HepG2 (cell line): ENCODE results near the gene DUSP9. TPM values are rescaled to one million over a fixed set of nuclear protein-coding genes. Genes with fewer than 3 reads are reported as not detected.

Source experiments
- AKAP8 ChIP-seq: sonication (generic); formaldehyde crosslinking; IDR thresholded peaks from 2 replicates; pipeline ENCODE4 v1.5.1; 2020; ENCODE audit warnings: mild to moderate bottlenecking, missing genetic modification reagents
- BHLHE40 ChIP-seq: IDR thresholded peaks from 2 replicates; pipeline ENCODE4 v1.6.1; 2011; ENCODE audit warnings: low read length, improper control_type of control experiment
- CBX5 ChIP-seq: sonication (generic); formaldehyde crosslinking; IDR thresholded peaks from 2 replicates; pipeline ENCODE4 v1.4.0; 2020; ENCODE audit warnings: missing genetic modification reagents, borderline replicate concordance
- CENPT ChIP-seq: sonication (generic); formaldehyde crosslinking; IDR thresholded peaks from 2 replicates; pipeline ENCODE4 v1.8.0; 2022; ENCODE audit warnings: low read depth, mild to moderate bottlenecking, moderate library complexity, missing genetic modification reagents
- FOXK1 ChIP-seq: sonication (generic); formaldehyde crosslinking; IDR thresholded peaks from 2 replicates; pipeline ENCODE4 v1.4.0; 2020; ENCODE audit warnings: low read depth, missing genetic modification reagents, borderline replicate concordance
- GATAD1 ChIP-seq: IDR thresholded peaks from 2 replicates; pipeline ENCODE4 v1.6.1; 2016; ENCODE audit warnings: missing genetic modification reagents, missing compliant biosample characterization
- HOXA7 ChIP-seq: sonication (generic); formaldehyde crosslinking; IDR thresholded peaks from 2 replicates; pipeline ENCODE4 v1.8.1; 2022; ENCODE audit warnings: mild to moderate bottlenecking, missing genetic modification reagents, moderate library complexity
- LRRFIP1 ChIP-seq: sonication (generic); formaldehyde crosslinking; conservative IDR thresholded peaks from 2 replicates; pipeline ENCODE4 v1.4.0; 2020; ENCODE audit warnings: missing genetic modification reagents
- MED8 ChIP-seq: sonication (generic); formaldehyde crosslinking; IDR thresholded peaks from 2 replicates; pipeline ENCODE4 v1.8.1; 2023; ENCODE audit warnings: mild to moderate bottlenecking, missing genetic modification reagents; ENCODE audit not compliant: insufficient replicate concordance
- MYC ChIP-seq: sonication (generic); formaldehyde crosslinking; IDR thresholded peaks from 2 replicates; pipeline ENCODE4 v1.9.0; 2021; ENCODE audit warnings: missing genetic modification reagents, borderline replicate concordance
- NR1H2 ChIP-seq: sonication (generic); formaldehyde crosslinking; IDR thresholded peaks from 2 replicates; pipeline ENCODE4 v1.8.1; 2022; ENCODE audit warnings: low read depth, missing genetic modification reagents, borderline replicate concordance
- POLR2G ChIP-seq: fragments of 200-400 bp; formaldehyde crosslinking; IDR thresholded peaks from 2 replicates; pipeline ENCODE4 v1.6.1; 2018; ENCODE audit warnings: mild to moderate bottlenecking, low read depth, low read length, moderate library complexity
- SKI ChIP-seq: fragments of 450-650 bp; IDR thresholded peaks from one replicate; pipeline ENCODE4 v1.6.1; 2018; ENCODE audit warnings: mild to moderate bottlenecking; ENCODE audit not compliant: partially characterized antibody
- SOX6 ChIP-seq, 2 experiments: fragments of 450-650 bp in 1 of 2; sonication (generic) in 1 of 2; formaldehyde crosslinking in 1 of 2; IDR thresholded peaks; 2 replicates each; pipeline versions ENCODE4 v1.4.0 to v1.6.1; 2017 to 2020; ENCODE audit warnings: antibody characterized with exemption in 1 of 2, mild to moderate bottlenecking in 1 of 2, missing genetic modification reagents in 1 of 2
- TBX3 ChIP-seq: fragments of 450-650 bp; IDR thresholded peaks from 2 replicates; pipeline ENCODE4 v1.6.1; 2017; ENCODE audit warnings: antibody characterized with exemption, mild to moderate bottlenecking, inconsistent platforms, borderline replicate concordance
- TP53 ChIP-seq: sonication (generic); formaldehyde crosslinking; conservative IDR thresholded peaks from 2 replicates; pipeline ENCODE4 v1.4.0; 2020; ENCODE audit warnings: missing genetic modification reagents
- TSC22D2 ChIP-seq: sonication (generic); formaldehyde crosslinking; IDR thresholded peaks from 2 replicates; pipeline ENCODE4 v1.5.1; 2020; ENCODE audit warnings: missing genetic modification reagents, mild to moderate bottlenecking, borderline replicate concordance
- U2AF1 ChIP-seq: fragments of 200-400 bp; formaldehyde crosslinking; optimal IDR thresholded peaks from 2 replicates; pipeline ENCODE3; 2017; ENCODE audit warnings: mild to moderate bottlenecking, low read depth, low read length
- ZFX ChIP-seq: sonication (generic); formaldehyde crosslinking; IDR thresholded peaks from 2 replicates; pipeline ENCODE4 v1.4.0; 2020; ENCODE audit warnings: mild to moderate bottlenecking, low read depth, missing genetic modification reagents, moderate library complexity
- ZMYM3 ChIP-seq: sonication (generic); formaldehyde crosslinking; IDR thresholded peaks from 2 replicates; pipeline ENCODE4 v1.5.1; 2020; ENCODE audit warnings: mild to moderate bottlenecking, missing genetic modification reagents
- ZNF121 ChIP-seq: sonication (generic); formaldehyde crosslinking; IDR thresholded peaks from 2 replicates; pipeline ENCODE4 v1.5.0; 2020; ENCODE audit warnings: mild to moderate bottlenecking, missing genetic modification reagents
- ZNF354B ChIP-seq: sonication (generic); formaldehyde crosslinking; IDR thresholded peaks from 2 replicates; pipeline ENCODE4 v1.8.0; 2022; ENCODE audit warnings: mild to moderate bottlenecking, missing genetic modification reagents
- ZNF746 ChIP-seq: sonication (generic); formaldehyde crosslinking; IDR thresholded peaks from 2 replicates; pipeline ENCODE4 v1.8.0; 2022; ENCODE audit warnings: mild to moderate bottlenecking, missing genetic modification reagents
- ZNF747 ChIP-seq: sonication (generic); formaldehyde crosslinking; IDR thresholded peaks from 2 replicates; pipeline ENCODE4 v1.8.1; 2023; ENCODE audit warnings: missing genetic modification reagents, mild to moderate bottlenecking, borderline replicate concordance
- ZSCAN22 ChIP-seq: sonication (generic); formaldehyde crosslinking; IDR thresholded peaks from 2 replicates; pipeline ENCODE4 v1.4.0; 2020; ENCODE audit warnings: mild to moderate bottlenecking, missing genetic modification reagents
- polyA plus RNA-seq, 8 experiments: library from polyadenylated mRNA; depleted of rRNA in 3 of 8; stranded (reverse) in 7 of 8; unstranded in 1 of 8; fragments of >200 nt; fragmentation: Illumina TruSeq in 4 of 8; extraction: Trizol in 4 of 8; gene quantifications; 2 replicates each; pipeline versions ENCODE4 v1.2.1 to v1.2.3, GENCODE V29; 2011 to 2016; ENCODE audit warnings: low read depth in 4 of 8, missing spikeins in 1 of 8, mixed read lengths in 1 of 8; ENCODE audit not compliant: insufficient read depth in 1 of 8
- total RNA-seq, 5 experiments: library from RNA; depleted of rRNA; stranded (reverse); fragments of >200 nt; fragmentation: Illumina TruSeq; extraction: Trizol; gene quantifications; 2 replicates each; pipeline ENCODE4 v1.2.3, GENCODE V29; 2016; ENCODE audit warnings: low read depth in 1 of 5
- TF ChIP-seq, protein P1 (sequence below): sonication (generic); formaldehyde crosslinking; IDR thresholded peaks from 2 replicates; pipeline ENCODE4 v1.9.0; 2021; ENCODE audit warnings: missing genetic modification reagents, borderline replicate concordance

Gene DUSP9
- total and polyA plus RNA-seq, 2 of the 13 experiments (the other 11 are each of a cell fraction or from before 2014, with no cell fraction given) = 235 to 435 TPM

DNA sequence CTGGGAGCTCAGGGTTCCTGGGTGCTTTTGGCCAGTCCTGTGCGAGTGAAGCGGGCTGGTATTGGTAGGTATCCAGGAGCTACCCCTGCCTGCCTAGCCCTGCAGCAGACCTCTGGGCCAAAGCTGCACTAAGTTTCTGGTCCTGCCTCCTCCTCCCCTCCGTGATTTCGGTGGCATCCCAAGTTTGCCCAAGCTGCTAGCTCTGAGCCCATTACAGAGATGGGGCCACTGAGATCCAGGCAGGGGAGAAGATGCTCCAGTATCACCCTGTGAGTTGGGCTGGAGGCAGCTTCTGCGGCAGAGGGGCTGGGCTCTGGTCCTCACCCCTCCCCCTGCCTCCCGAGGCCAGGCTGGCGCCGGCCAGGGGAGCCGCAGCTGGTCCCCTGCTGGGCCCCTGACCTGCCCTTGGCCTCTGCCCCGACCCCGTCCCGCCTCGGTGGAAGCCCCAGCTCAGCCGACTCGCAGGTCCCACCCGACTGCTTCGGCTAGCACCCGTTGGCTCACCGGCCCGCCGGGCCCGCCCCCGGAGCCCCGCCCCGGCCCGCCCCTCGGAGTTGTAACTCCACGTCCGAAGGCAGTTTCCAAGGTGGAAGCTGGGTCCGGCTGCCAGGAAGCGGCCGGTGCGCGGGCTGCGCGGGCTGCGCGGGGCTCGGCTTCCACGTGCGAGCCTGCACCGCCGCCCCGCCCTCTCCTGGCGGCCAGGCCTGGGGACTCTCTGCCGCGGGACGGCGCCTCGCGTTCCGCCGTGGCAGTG, at the start of gene DUSP9 (continued):
- TF ChIP-seq BHLHE40 (0 out of 2 replicates have a peak, but pooled peaks have one; percentile 21), HOXA7 (CRISPR knock-in tag) (no peak), ZNF354B (CRISPR knock-in tag) (no peak), GATAD1 (CRISPR knock-in tag) (peak; percentile 49; the same call in 1 of the 2 replicates), CBX5 (CRISPR knock-in tag) (0 out of 2 replicates have a peak, but pooled peaks have one; percentile 39), ZSCAN22 (CRISPR knock-in tag) (no peak), AKAP8 (CRISPR knock-in tag) (peak; percentile 97), ZNF121 (no peak), ZMYM3 (peak; percentile 53; the same call in 1 of the 2 replicates), TP53 (CRISPR knock-in tag) (0 out of 2 replicates have a peak, but pooled peaks have one; percentile 43), SKI (peak; percentile 97), CENPT (CRISPR knock-in tag) (no peak), MED8 (peak; percentile 78), POLR2G (peak; percentile 58), FOXK1 (no peak), ZNF747 (CRISPR knock-in tag) (peak; percentile 21; the same call in 1 of the 2 replicates), LRRFIP1 (CRISPR knock-in tag) (no peak), ZNF746 (CRISPR knock-in tag) (0 out of 2 replicates have a peak, but pooled peaks have one; percentile 53), SOX6 (IDR thresholded peaks at IDR 0.05) (no peak), SOX6 (CRISPR knock-in tag; IDR thresholded peaks at IDR 0.05) (peak; percentile 64), TSC22D2 (CRISPR knock-in tag) (no peak), TBX3 (no peak), ZFX (CRISPR knock-in tag) (no peak), U2AF1 (no peak), NR1H2 (CRISPR knock-in tag) (no peak), MYC (CRISPR knock-in tag) (peak; percentile 37; the same call in 1 of the 2 replicates)
- TF ChIP-seq, protein P1, sequence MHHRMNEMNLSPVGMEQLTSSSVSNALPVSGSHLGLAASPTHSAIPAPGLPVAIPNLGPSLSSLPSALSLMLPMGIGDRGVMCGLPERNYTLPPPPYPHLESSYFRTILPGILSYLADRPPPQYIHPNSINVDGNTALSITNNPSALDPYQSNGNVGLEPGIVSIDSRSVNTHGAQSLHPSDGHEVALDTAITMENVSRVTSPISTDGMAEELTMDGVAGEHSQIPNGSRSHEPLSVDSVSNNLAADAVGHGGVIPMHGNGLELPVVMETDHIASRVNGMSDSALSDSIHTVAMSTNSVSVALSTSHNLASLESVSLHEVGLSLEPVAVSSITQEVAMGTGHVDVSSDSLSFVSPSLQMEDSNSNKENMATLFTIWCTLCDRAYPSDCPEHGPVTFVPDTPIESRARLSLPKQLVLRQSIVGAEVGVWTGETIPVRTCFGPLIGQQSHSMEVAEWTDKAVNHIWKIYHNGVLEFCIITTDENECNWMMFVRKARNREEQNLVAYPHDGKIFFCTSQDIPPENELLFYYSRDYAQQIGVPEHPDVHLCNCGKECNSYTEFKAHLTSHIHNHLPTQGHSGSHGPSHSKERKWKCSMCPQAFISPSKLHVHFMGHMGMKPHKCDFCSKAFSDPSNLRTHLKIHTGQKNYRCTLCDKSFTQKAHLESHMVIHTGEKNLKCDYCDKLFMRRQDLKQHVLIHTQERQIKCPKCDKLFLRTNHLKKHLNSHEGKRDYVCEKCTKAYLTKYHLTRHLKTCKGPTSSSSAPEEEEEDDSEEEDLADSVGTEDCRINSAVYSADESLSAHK (CRISPR knock-in tag) = no peak
